Fibroblast of the aortic adventitia (primary cell): ENCODE results near the gene ITFG1. TPM values are rescaled to one million over a fixed set of nuclear protein-coding genes. Genes with fewer than 3 reads are reported as not detected.

Experiments
- DNase-seq: peaks from one replicate; pipeline ENCODE4 v3.0.0-alpha.2; 2010; ENCODE audit warnings: low read depth
- H3K4me3 ChIP-seq: 2 replicates; pipeline ENCODE4 v1.5.1; 2011; ENCODE audit warnings: low read depth, mild to moderate bottlenecking, control low read depth, low read length, moderate library complexity
- CTCF ChIP-seq: IDR thresholded peaks from 2 replicates; pipeline ENCODE4 v1.5.1; 2011; ENCODE audit warnings: mild to moderate bottlenecking, low read length, control low read depth, inconsistent platforms; ENCODE audit not compliant: insufficient read depth
- total RNA-seq: library from RNA; depleted of rRNA; stranded (reverse); fragments of >200 nt; gene quantifications from 2 replicates; pipeline ENCODE4 v1.2.3, GENCODE V29; 2012; ENCODE audit warnings: low replicate concordance

The ITFG1 gene
- total RNA-seq, 1 donor = 62.4 TPM

GRCh38 chr16:47284999-47285398 is 175.9 kb downstream of the ITFG1 start:
- H3K4me3 ChIP-seq = no peak overlapping the region
- no peak for DNase-seq
- no peak for TF ChIP-seq CTCF

- H3K4me3 ChIP-seq = no peak overlapping the region
- no peak for TF ChIP-seq CTCF
- peak; percentile 20 for DNase-seq
These were observed 182.4 kb downstream of the ITFG1 start for GRCh38 chr16:47278306-47278970.

GRCh38 chr16:47276522-47276921 is 184.3 kb downstream of the ITFG1 start:
- no peak for TF ChIP-seq CTCF
- no peak overlapping the region for H3K4me3 ChIP-seq
- DNase-seq = no peak

DNA sequence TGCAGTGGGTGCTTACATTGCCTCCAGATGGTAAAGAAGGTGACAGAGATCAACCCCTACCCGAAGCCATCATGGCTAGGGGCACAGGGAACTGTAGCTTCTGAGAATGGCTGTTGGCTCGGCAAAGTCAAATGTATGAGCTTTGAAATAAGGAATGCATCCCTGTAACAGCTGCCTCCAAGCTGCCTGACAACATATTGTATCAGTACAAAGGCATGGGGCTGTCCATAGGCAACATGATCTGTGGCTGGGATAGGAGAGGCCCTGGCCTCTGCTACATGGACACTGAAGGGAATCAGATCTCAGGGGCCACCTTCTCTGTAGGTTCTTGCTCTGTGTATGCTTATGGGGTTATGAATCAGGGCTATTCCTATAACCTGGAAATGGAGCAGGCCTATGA is 197.9 kb downstream of the ITFG1 start:
- no peak for TF ChIP-seq CTCF
- no peak overlapping the region for H3K4me3 ChIP-seq
- no peak for DNase-seq

GRCh38 chr16:47260503-47260902 is 200.4 kb downstream of the ITFG1 start:
- TF ChIP-seq CTCF = no peak
- DNase-seq = no peak
- H3K4me3 ChIP-seq = no peak overlapping the region

- no peak overlapping the region for H3K4me3 ChIP-seq
- peak; percentile 20 for DNase-seq
- TF ChIP-seq CTCF = peak; percentile 80
These were observed 201.9 kb downstream of the ITFG1 start for GRCh38 chr16:47258874-47259461.
